GM23338 (cell line): ENCODE data around the gene APH1B. TPM values are rescaled to one million over a fixed set of nuclear protein-coding genes. Genes with fewer than 3 reads are reported as not detected.
"Not testable (repeated sequence)": the region's sequence is repeated elsewhere in the genome, so short reads cannot be mapped to it uniquely, and the experiment has no call there.

Experiments
- ATAC-seq: fragments of 200-7000 bp; cut with Tn5 transposase; 3 replicates; pipeline ENCODE4 v1.9.1; 2020
- DNase-seq: peaks from one replicate; pipeline ENCODE4 v3.0.0-alpha.2; 2015; ENCODE audit warnings: low spot score
- H2AFZ ChIP-seq: fragments of 200-600 bp; sonication (generic); 2 replicates; pipeline ENCODE4 v1.8.0; 2016; ENCODE audit warnings: antibody characterized with exemption, mild to moderate bottlenecking, moderate library complexity
- H3F3A ChIP-seq: fragments of 200-600 bp; sonication (generic); replicated peaks from 2 replicates; pipeline ENCODE4 v1.8.0; 2017; ENCODE audit warnings: antibody characterized with exemption, mixed run types, low read depth
- H3K27ac ChIP-seq: fragments of 200-600 bp; sonication (generic); 2 replicates; pipeline ENCODE4 v1.6.1; 2016; ENCODE audit warnings: low read depth
- H3K27me3 ChIP-seq: fragments of 200-600 bp; sonication (generic); 2 replicates; pipeline ENCODE4 v1.8.0; 2016; ENCODE audit warnings: mild to moderate bottlenecking, mixed run types, moderate library complexity; ENCODE audit not compliant: insufficient read depth
- H3K36me3 ChIP-seq: fragments of 200-600 bp; sonication (generic); 2 replicates; pipeline ENCODE4 v1.8.0; 2016; ENCODE audit warnings: mild to moderate bottlenecking; ENCODE audit not compliant: insufficient read depth
- H3K4me1 ChIP-seq: fragments of 200-600 bp; sonication (generic); 2 replicates; pipeline ENCODE4 v1.8.0; 2016; ENCODE audit warnings: mild to moderate bottlenecking, moderate library complexity; ENCODE audit not compliant: insufficient read depth
- H3K4me2 ChIP-seq: fragments of 200-600 bp; sonication (generic); 2 replicates; pipeline ENCODE4 v1.7.1; 2017; ENCODE audit warnings: mixed run types
- H3K4me3 ChIP-seq: fragments of 200-600 bp; sonication (generic); 2 replicates; pipeline ENCODE4 v1.6.1; 2016; ENCODE audit warnings: mixed run types
- H3K79me2 ChIP-seq: fragments of 200-600 bp; sonication (generic); replicated peaks from 2 replicates; pipeline ENCODE4 v1.8.0; 2017; ENCODE audit warnings: mild to moderate bottlenecking; ENCODE audit not compliant: insufficient read depth
- H3K9me2 ChIP-seq: fragments of 200-600 bp; sonication (generic); 2 replicates; pipeline ENCODE4 v1.8.0; 2017; ENCODE audit not compliant: insufficient read depth
- H4K20me1 ChIP-seq: fragments of 200-600 bp; sonication (generic); replicated peaks from 2 replicates; pipeline ENCODE4 v1.8.0; 2017; ENCODE audit warnings: mild to moderate bottlenecking; ENCODE audit not compliant: insufficient read depth
- H3K27ac Mint-ChIP-seq: 2 replicates; pipeline ENCODE4 v1.8.0; 2020; ENCODE audit warnings: inconsistent platforms, mild to moderate bottlenecking, moderate library complexity, mixed read lengths
- H3K27me3 Mint-ChIP-seq: 3 replicates; pipeline ENCODE4 v1.8.0; 2022; ENCODE audit warnings: low read depth, mild to moderate bottlenecking, moderate library complexity, mixed read lengths, inconsistent platforms; ENCODE audit not compliant: insufficient read depth, poor library complexity
- H3K36me3 Mint-ChIP-seq: 3 replicates; pipeline ENCODE4 v1.8.0; 2021; ENCODE audit warnings: low read depth, mild to moderate bottlenecking, inconsistent platforms, moderate library complexity, mixed read lengths
- H3K4me1 Mint-ChIP-seq: 3 replicates; pipeline ENCODE4 v1.8.0; 2020; ENCODE audit warnings: mild to moderate bottlenecking, inconsistent platforms, mixed read lengths
- H3K4me3 Mint-ChIP-seq: 3 replicates; pipeline ENCODE4 v1.8.0; 2021; ENCODE audit warnings: moderate library complexity, mild to moderate bottlenecking, inconsistent platforms, mixed read lengths
- H3K9me3 Mint-ChIP-seq: 3 replicates; pipeline ENCODE4 v1.8.0; 2020; ENCODE audit warnings: moderate library complexity, mild to moderate bottlenecking, inconsistent platforms, mixed read lengths
- JUNB ChIP-seq: IDR thresholded peaks from one replicate; pipeline ENCODE4 v1.6.1; 2016; ENCODE audit warnings: antibody characterized with exemption; ENCODE audit not compliant: unreplicated experiment
- NANOG ChIP-seq: IDR thresholded peaks from 2 replicates; pipeline ENCODE4 v1.6.1; 2016; ENCODE audit warnings: antibody characterized with exemption, borderline replicate concordance
- STAT1 ChIP-seq: IDR thresholded peaks from one replicate; pipeline ENCODE4 v1.6.1; 2016; ENCODE audit warnings: antibody characterized with exemption; ENCODE audit not compliant: unreplicated experiment
- ZNF331 ChIP-seq: fragments of 250-450 bp; sonication (Bioruptor Pico); IDR thresholded peaks from 2 replicates; pipeline ENCODE4 v1.5.0; 2020; ENCODE audit warnings: low read depth, mild to moderate bottlenecking, moderate library complexity
- polyA plus RNA-seq: library from polyadenylated mRNA; unstranded; fragments of >200 nt; fragmentation: Nextera tagmentation; extraction: Ambion mirVana; gene quantifications from 2 replicates; pipeline ENCODE4 v1.2.1, GENCODE V29; 2016
- total RNA-seq: library from RNA; depleted of rRNA; stranded (reverse); fragments of >200 nt; shearing (Covaris generic); gene quantifications from 2 replicates; pipeline ENCODE4 v1.2.3, GENCODE V29; 2014
- TF ChIP-seq, protein P1 (sequence below): IDR thresholded peaks from 2 replicates; pipeline ENCODE4 v1.6.1; 2016; ENCODE audit warnings: antibody characterized with exemption
- TF ChIP-seq, protein P2 (sequence below): IDR thresholded peaks from one replicate; pipeline ENCODE4 v1.6.1; 2018; ENCODE audit warnings: antibody characterized with exemption; ENCODE audit not compliant: unreplicated experiment

The APH1B gene
- total and polyA plus RNA-seq, 2 experiments from 2014 or later = 14.3 to 24.4 TPM

DNA sequence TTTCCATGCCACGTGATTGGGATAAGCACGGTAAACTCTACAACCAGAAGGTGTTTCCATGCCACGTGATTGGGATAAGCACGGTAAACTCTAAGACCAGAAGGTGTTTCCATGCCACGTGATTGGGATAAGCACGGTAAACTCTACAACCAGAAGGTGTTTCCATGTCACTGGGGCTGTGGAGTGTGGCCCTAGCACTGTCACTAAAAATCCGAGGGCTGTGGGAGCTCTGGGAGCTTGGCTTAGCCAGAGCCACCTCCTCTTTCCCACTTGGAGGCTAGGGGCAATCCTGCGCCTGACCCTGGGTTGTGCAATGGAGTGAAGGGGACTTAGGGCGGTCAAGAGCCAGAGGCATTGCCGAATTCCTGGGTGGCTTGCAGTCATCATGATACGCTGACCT is 43.6 kb downstream of the APH1B start:
- H3K36me3 ChIP-seq, H3K9me3 Mint-ChIP-seq, H3K79me2 ChIP-seq, DNase-seq, H3K27ac ChIP-seq, H3K4me3 Mint-ChIP-seq, H2AFZ ChIP-seq, H3K36me3 Mint-ChIP-seq, ATAC-seq, H3K4me2 ChIP-seq, H3F3A ChIP-seq, H3K4me3 ChIP-seq, H3K27ac Mint-ChIP-seq, H4K20me1 ChIP-seq, H3K9me2 ChIP-seq, H3K27me3 Mint-ChIP-seq, H3K27me3 ChIP-seq: not testable (repeated sequence)
- H3K4me1 Mint-ChIP-seq = peaks cover 25% of the 10 kb centered on the region
- peaks cover 26% of the 10 kb centered on the region for H3K4me1 ChIP-seq

DNA sequence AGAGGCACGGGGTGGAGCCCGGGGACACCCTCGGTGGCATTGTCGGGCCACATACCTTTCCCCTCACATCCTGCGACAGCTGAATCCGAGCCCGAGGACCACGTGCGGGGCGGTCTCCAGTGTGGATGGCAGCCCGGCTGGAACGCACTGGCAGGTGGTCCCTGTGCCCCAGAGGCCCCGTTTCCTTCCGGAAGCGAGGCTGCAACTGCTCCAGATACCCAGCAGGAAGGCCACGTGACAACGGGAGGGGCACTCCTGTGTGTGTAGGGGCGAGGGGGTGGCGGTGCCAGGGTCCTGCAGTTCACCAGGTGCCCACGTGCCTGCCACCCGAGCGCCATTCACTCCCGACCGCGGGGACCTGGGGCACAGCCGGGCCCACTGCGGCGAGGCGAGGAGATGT is 44.1 kb downstream of the APH1B start:
- Histone ChIP-seq H3K9me2 (0 out of 2 replicates have a peak, but pooled peaks cover 3% of the 10 kb centered on the region), H3K4me3 (no peak overlapping the region), H3K27ac (no peak overlapping the region), H3F3A (no peaks in the 10 kb centered on the region), H3K79me2 (no peaks in the 10 kb centered on the region), H4K20me1 (no peaks in the 10 kb centered on the region), H3K4me1 (peaks cover 21% of the 10 kb centered on the region), H3K36me3 (no peaks in the 10 kb centered on the region), H2AFZ (no peak overlapping the region), H3K4me2 (no peak overlapping the region), H3K27me3 (no peaks in the 10 kb centered on the region)
- TF ChIP-seq ZNF331 (CRISPR knock-in tag) (no peak), JUNB (no peak)
- ATAC-seq (no peak), DNase-seq (no peak)
- no peaks in the 10 kb centered on the region for H3K36me3 Mint-ChIP-seq
- H3K27me3 Mint-ChIP-seq = peaks cover 6% of the 10 kb centered on the region
- no peaks in the 10 kb centered on the region for H3K9me3 Mint-ChIP-seq
- H3K4me1 Mint-ChIP-seq = peaks cover 20% of the 10 kb centered on the region
- H3K27ac Mint-ChIP-seq = no peak overlapping the region
- no peak overlapping the region for H3K4me3 Mint-ChIP-seq

DNA sequence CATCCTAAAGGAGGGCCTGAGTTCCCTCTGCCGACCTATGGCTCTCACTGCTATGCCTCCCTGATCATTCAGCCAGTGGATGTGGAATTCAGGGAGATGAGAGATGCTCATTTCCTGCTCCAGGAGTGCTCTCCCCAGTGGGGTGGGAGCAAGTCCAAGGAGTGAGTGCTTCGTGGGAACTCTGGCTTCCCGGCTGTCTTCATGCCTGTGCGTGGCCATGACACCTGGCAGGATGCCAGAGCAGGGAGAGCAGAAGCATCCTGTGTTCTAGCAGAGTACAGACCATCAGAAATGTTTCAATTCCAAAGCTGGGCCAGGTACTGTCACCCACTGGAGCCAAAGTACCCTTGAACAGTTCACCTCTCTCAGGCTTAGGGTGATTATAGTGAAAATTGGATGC is 45.1 kb downstream of the APH1B start:
- Histone ChIP-seq H2AFZ (no peak overlapping the region), H3K4me2 (no peak overlapping the region), H3K36me3 (no peaks in the 10 kb centered on the region), H3K4me3 (no peak overlapping the region), H4K20me1 (no peaks in the 10 kb centered on the region), H3K27ac (no peak overlapping the region), H3K4me1 (peaks cover 18% of the 10 kb centered on the region), H3F3A (no peaks in the 10 kb centered on the region), H3K27me3 (no peaks in the 10 kb centered on the region), H3K9me2 (0 out of 2 replicates have a peak, but pooled peaks cover 3% of the 10 kb centered on the region), H3K79me2 (no peaks in the 10 kb centered on the region)
- no peak overlapping the region for H3K4me3 Mint-ChIP-seq
- DNase-seq = no peak
- H3K4me1 Mint-ChIP-seq = peaks cover 15% of the 10 kb centered on the region
- no peaks in the 10 kb centered on the region for H3K36me3 Mint-ChIP-seq
- H3K27me3 Mint-ChIP-seq = peaks cover 5% of the 10 kb centered on the region
- no peak; the same call in 1 of the 3 replicates for ATAC-seq
- TF ChIP-seq STAT1 (no peak), JUNB (no peak), ZNF331 (CRISPR knock-in tag) (no peak), NANOG (no peak)
- TF ChIP-seq, protein P1, sequence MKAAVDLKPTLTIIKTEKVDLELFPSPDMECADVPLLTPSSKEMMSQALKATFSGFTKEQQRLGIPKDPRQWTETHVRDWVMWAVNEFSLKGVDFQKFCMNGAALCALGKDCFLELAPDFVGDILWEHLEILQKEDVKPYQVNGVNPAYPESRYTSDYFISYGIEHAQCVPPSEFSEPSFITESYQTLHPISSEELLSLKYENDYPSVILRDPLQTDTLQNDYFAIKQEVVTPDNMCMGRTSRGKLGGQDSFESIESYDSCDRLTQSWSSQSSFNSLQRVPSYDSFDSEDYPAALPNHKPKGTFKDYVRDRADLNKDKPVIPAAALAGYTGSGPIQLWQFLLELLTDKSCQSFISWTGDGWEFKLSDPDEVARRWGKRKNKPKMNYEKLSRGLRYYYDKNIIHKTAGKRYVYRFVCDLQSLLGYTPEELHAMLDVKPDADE = no peak
- TF ChIP-seq, protein P2, sequence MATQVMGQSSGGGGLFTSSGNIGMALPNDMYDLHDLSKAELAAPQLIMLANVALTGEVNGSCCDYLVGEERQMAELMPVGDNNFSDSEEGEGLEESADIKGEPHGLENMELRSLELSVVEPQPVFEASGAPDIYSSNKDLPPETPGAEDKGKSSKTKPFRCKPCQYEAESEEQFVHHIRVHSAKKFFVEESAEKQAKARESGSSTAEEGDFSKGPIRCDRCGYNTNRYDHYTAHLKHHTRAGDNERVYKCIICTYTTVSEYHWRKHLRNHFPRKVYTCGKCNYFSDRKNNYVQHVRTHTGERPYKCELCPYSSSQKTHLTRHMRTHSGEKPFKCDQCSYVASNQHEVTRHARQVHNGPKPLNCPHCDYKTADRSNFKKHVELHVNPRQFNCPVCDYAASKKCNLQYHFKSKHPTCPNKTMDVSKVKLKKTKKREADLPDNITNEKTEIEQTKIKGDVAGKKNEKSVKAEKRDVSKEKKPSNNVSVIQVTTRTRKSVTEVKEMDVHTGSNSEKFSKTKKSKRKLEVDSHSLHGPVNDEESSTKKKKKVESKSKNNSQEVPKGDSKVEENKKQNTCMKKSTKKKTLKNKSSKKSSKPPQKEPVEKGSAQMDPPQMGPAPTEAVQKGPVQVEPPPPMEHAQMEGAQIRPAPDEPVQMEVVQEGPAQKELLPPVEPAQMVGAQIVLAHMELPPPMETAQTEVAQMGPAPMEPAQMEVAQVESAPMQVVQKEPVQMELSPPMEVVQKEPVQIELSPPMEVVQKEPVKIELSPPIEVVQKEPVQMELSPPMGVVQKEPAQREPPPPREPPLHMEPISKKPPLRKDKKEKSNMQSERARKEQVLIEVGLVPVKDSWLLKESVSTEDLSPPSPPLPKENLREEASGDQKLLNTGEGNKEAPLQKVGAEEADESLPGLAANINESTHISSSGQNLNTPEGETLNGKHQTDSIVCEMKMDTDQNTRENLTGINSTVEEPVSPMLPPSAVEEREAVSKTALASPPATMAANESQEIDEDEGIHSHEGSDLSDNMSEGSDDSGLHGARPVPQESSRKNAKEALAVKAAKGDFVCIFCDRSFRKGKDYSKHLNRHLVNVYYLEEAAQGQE = no peak
- no peaks in the 10 kb centered on the region for H3K9me3 Mint-ChIP-seq
- H3K27ac Mint-ChIP-seq = no peak overlapping the region
